Right forelimb (tissue), 1 donor: Measurements from ENCODE around the gene PGA5.
A peak's percentile ranks its signal among the peaks of the same experiment; 100 is the strongest.

Experiments
- DNase-seq: peaks from one replicate; pipeline ENCODE4 v3.0.0-alpha.2; 2018

The PGA5 gene

DNA sequence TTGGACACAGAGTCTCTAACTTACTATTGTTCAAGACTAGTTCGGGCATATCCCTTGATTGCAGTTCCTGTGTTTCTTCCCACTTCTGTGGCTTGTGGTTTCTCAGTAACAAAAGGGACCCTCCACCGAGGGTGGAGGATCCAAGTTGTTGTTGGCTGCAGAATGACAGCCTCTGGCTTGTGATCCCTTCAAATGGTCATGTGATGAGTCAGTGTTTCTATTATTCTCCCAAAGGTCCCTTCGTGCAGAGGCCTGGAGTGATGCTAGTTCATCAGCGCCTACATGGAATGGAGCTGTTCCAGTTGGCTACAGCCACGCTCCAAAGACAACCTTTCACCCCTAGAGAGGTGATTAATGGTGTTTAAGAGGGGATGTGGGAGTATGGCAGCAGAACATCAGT, 56.8 kb downstream of the PGA5 start:
- DNase-seq = peak; percentile 49

DNA sequence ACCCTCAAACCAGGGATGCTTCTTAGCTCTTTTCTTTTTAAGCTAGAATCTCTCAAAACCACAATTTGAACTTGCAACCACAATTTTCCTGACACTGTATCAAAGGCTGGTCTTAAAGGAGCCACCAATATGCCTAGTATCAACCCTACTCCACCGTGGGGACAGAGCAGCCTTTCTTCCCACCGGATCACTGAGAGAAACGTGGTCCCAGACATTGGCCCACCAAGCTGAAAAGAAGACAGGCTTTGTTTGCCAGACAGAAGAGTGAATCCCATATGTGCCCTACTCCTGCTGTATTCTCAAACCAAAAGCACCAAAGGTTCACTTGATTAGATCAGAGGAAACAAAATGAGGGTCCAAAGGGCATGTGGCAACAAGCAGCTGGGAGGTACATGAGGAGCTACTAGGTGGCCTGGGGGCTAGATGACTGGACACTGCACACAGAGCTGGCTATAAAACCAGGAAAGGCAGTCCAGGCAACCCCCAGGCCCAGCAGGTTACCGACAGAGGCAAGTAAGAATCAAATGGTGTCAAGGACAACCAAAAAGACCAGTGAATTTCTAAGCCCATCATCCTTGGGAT, 57.8 kb downstream of the PGA5 start:
- DNase-seq = no peak
